H1 (cell line): ENCODE measurements around the gene SOX30. TPM values are rescaled to one million over a fixed set of nuclear protein-coding genes. Genes with fewer than 3 reads are reported as not detected.

Experiments used
- ASH2L ChIP-seq: fragments of 200-600, 300-600 bp; sonication (generic); IDR thresholded peaks from one replicate; pipeline ENCODE4 v1.7.1; 2017; ENCODE audit warnings: low read length
- BACH1 ChIP-seq: IDR thresholded peaks from 2 replicates; pipeline ENCODE4 v1.6.1; 2012; ENCODE audit warnings: low read length, improper control_type of control experiment
- CHD1 ChIP-seq: IDR thresholded peaks from 2 replicates; pipeline ENCODE4 v1.6.1; 2012; ENCODE audit warnings: low read depth, low read length, improper control_type of control experiment
- CTCF ChIP-seq, 3 experiments: IDR thresholded peaks; 1 replicate in 2 of 3; 2 replicates in 1 of 3; pipeline versions ENCODE4 v1.5.1 to v1.6.1; 2011; ENCODE audit warnings: low read length in 3 of 3, mild to moderate bottlenecking in 3 of 3, inconsistent platforms in 2 of 3, low read depth in 1 of 3, moderate library complexity in 1 of 3; ENCODE audit not compliant: insufficient read depth in 1 of 3; ENCODE audit errors: control extremely low read depth in 1 of 3
- EP300 ChIP-seq, 2 experiments: IDR thresholded peaks; 1 replicate in 1 of 2; 2 replicates in 1 of 2; pipeline ENCODE4 v1.6.1; 2011 to 2012; ENCODE audit warnings: low read depth in 2 of 2, low read length in 2 of 2, mild to moderate bottlenecking in 2 of 2, borderline replicate concordance in 1 of 2, inconsistent platforms in 1 of 2, moderate library complexity in 1 of 2
- FOSL1 ChIP-seq: IDR thresholded peaks from 2 replicates; pipeline ENCODE4 v1.6.1; 2011; ENCODE audit warnings: mild to moderate bottlenecking, low read depth, low read length, moderate library complexity; ENCODE audit not compliant: insufficient read depth
- HDAC6 ChIP-seq: IDR thresholded peaks from one replicate; pipeline ENCODE4 v1.7.1; 2012; ENCODE audit warnings: low read depth, mild to moderate bottlenecking, inconsistent platforms, low read length, moderate library complexity
- JUN ChIP-seq: IDR thresholded peaks from 2 replicates; pipeline ENCODE4 v1.6.1; 2011; ENCODE audit warnings: low read depth, mild to moderate bottlenecking, improper control_type of control experiment, low read length
- NRF1 ChIP-seq: IDR thresholded peaks from 2 replicates; pipeline ENCODE4 v1.6.1; 2011; ENCODE audit warnings: mild to moderate bottlenecking, low read depth, low read length, improper control_type of control experiment
- PHF8 ChIP-seq: fragments of 200-600 bp; sonication (generic); conservative IDR thresholded peaks from 2 replicates; pipeline ENCODE4 v1.7.1; 2012; ENCODE audit warnings: low read depth, mild to moderate bottlenecking, inconsistent platforms, low read length, moderate library complexity
- POU5F1 ChIP-seq: IDR thresholded peaks from 2 replicates; pipeline ENCODE4 v1.6.1; 2011; ENCODE audit warnings: low read depth, mild to moderate bottlenecking, low read length, moderate library complexity
- RBBP5 ChIP-seq: IDR thresholded peaks from 2 replicates; pipeline ENCODE4 v1.7.1; 2012; ENCODE audit warnings: low read depth, mild to moderate bottlenecking, inconsistent platforms, low read length, moderate library complexity, borderline replicate concordance
- SIX5 ChIP-seq: IDR thresholded peaks from 2 replicates; pipeline ENCODE4 v1.6.1; 2011; ENCODE audit warnings: mild to moderate bottlenecking, low read depth, low read length
- SRF ChIP-seq: IDR thresholded peaks from 2 replicates; pipeline ENCODE4 v1.6.1; 2011; ENCODE audit warnings: mild to moderate bottlenecking, low read depth, low read length, moderate library complexity
- TAF1 ChIP-seq: IDR thresholded peaks from 2 replicates; pipeline ENCODE4 v1.6.1; 2011; ENCODE audit warnings: mild to moderate bottlenecking, low read depth, low read length
- TCF12 ChIP-seq: IDR thresholded peaks from 2 replicates; pipeline ENCODE4 v1.6.1; 2011; ENCODE audit warnings: low read depth, mild to moderate bottlenecking, low read length
- TEAD4 ChIP-seq: IDR thresholded peaks from 2 replicates; pipeline ENCODE4 v1.6.1; 2012; ENCODE audit warnings: low read depth, low read length, inconsistent platforms, mixed read lengths
- YY1 ChIP-seq: IDR thresholded peaks from 2 replicates; pipeline ENCODE4 v1.6.1; 2011; ENCODE audit warnings: low read depth, mild to moderate bottlenecking, low read length
- polyA plus RNA-seq, 7 experiments: library from polyadenylated mRNA; depleted of rRNA in 3 of 7; stranded (reverse) in 5 of 7; unstranded in 2 of 7; fragments of >200 nt in 5 of 7; fragments of 200-250 nt in 2 of 7; gene quantifications; 1 replicate in 5 of 7; 2 replicates in 1 of 7; 4 replicates in 1 of 7; pipeline versions ENCODE4 v1.2.1 to v1.2.3, GENCODE V29; 2011 to 2013; ENCODE audit warnings: missing spikeins in 2 of 7, mixed read lengths in 2 of 7
- total RNA-seq: library from RNA; stranded (reverse); fragmentation: NEBNext Ultra II Directional; extraction: Animal tissue kit (Norgen Biotek cat#: 25700); gene quantifications from 2 replicates; pipeline ENCODE4 v1.2.1, GENCODE V29; 2021
- TF ChIP-seq, protein P1 (sequence below): IDR thresholded peaks from 2 replicates; pipeline ENCODE4 v1.6.1; 2011; ENCODE audit warnings: low read length, improper control_type of control experiment

SOX30 gene
- total and polyA plus RNA-seq, 2 of the 8 experiments (the other 6 are each of a cell fraction or from before 2014, with no cell fraction given), result 0.35 TPM; not detected in 1

- peak; percentile 53 to 57 (median 56) for TF ChIP-seq CTCF (IDR thresholded peaks at IDR 0.05; ENCODE audit: control extremely low read depth in 1 of 3, insufficient read depth in 1 of 3, low read depth in 1 of 3, low read length in 3 of 3)
- no peak for TF ChIP-seq TAF1
- no peak for TF ChIP-seq BACH1
- no peak for TF ChIP-seq HDAC6
- no peak for TF ChIP-seq EP300 (IDR thresholded peaks at IDR 0.05; ENCODE audit: borderline replicate concordance in 1 of 2, low read depth in 2 of 2, low read length in 2 of 2)
- TF ChIP-seq, protein P1, sequence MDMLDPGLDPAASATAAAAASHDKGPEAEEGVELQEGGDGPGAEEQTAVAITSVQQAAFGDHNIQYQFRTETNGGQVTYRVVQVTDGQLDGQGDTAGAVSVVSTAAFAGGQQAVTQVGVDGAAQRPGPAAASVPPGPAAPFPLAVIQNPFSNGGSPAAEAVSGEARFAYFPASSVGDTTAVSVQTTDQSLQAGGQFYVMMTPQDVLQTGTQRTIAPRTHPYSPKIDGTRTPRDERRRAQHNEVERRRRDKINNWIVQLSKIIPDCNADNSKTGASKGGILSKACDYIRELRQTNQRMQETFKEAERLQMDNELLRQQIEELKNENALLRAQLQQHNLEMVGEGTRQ, result no peak
- no peak for TF ChIP-seq CHD1
- no peak for TF ChIP-seq YY1
- TF ChIP-seq POU5F1, result no peak
- TF ChIP-seq SRF, result peak; percentile 42; the same call in 1 of the 2 replicates
- no peak for TF ChIP-seq FOSL1
- no peak for TF ChIP-seq JUN
- peak; percentile 33; the same call in 1 of the 2 replicates for TF ChIP-seq NRF1
- no peak for TF ChIP-seq TCF12
- no peak for TF ChIP-seq ASH2L
- TF ChIP-seq TEAD4, result no peak
- no peak for TF ChIP-seq PHF8
- TF ChIP-seq RBBP5, result no peak
- TF ChIP-seq SIX5, result no peak
Measured at GRCh38 chr5:157651623-157652376, 438 bp downstream of the SOX30 start (continued).
